ENCODE measurements around the gene C1orf21.

DNA sequence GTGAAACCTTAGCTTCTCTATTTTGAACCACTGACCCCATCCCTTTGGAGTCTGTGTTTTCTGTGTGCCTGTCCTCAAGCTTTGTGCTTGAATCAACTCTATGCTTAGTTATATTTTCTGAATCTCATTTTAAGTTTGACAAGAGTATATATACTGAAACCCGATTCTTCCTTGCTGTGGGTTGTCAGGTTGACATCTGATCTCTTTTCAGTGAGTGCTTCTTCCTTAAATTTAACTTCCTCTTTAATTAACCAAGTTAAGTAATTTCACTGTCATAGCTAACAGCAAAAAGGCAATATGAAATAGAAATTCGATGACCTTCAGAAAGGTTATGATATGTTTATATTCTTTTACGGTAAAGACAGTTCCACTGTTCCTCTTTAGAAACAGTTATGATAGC, 69.4 kb downstream of the C1orf21 start:
- no peak for TF ChIP-seq POLR2A (IDR thresholded peaks at IDR 0.05)
- TF ChIP-seq, protein P1, sequence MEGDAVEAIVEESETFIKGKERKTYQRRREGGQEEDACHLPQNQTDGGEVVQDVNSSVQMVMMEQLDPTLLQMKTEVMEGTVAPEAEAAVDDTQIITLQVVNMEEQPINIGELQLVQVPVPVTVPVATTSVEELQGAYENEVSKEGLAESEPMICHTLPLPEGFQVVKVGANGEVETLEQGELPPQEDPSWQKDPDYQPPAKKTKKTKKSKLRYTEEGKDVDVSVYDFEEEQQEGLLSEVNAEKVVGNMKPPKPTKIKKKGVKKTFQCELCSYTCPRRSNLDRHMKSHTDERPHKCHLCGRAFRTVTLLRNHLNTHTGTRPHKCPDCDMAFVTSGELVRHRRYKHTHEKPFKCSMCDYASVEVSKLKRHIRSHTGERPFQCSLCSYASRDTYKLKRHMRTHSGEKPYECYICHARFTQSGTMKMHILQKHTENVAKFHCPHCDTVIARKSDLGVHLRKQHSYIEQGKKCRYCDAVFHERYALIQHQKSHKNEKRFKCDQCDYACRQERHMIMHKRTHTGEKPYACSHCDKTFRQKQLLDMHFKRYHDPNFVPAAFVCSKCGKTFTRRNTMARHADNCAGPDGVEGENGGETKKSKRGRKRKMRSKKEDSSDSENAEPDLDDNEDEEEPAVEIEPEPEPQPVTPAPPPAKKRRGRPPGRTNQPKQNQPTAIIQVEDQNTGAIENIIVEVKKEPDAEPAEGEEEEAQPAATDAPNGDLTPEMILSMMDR (IDR thresholded peaks at IDR 0.05): no peak

Data from Peyer's patch (tissue), 4 donors.